ENCODE measurements around the gene SPAG9.

GRCh38 chr17:50952013-50952412 lies 168.7 kb downstream of the SPAG9 start:
- TF ChIP-seq TAF1 (IDR thresholded peaks at IDR 0.05; ENCODE audit: low read depth, low read length) (no peak), CTCF (IDR thresholded peaks at IDR 0.05; ENCODE audit: control extremely low read depth in 1 of 3, insufficient read depth in 1 of 3, low read depth in 1 of 3, low read length in 3 of 3) (no peak), HDAC2 (IDR thresholded peaks at IDR 0.05; ENCODE audit: borderline replicate concordance in 1 of 2, low read depth in 2 of 2, low read length in 2 of 2) (no peak), POLR2A (IDR thresholded peaks at IDR 0.05; ENCODE audit: control extremely low read depth in 1 of 2, low read depth in 2 of 2, low read length in 2 of 2) (no peak), SP2 (IDR thresholded peaks at IDR 0.05; ENCODE audit: low read length) (no peak), POLR2AphosphoS5 (IDR thresholded peaks at IDR 0.05; ENCODE audit: low read depth, low read length) (no peak)

Measured in H1 (cell line).